ENCODE measurements around the gene CCNYL1. TPM values are rescaled to one million over a fixed set of nuclear protein-coding genes. Genes with fewer than 3 reads are reported as not detected.
"Not testable (repeated sequence)": the region's sequence is repeated elsewhere in the genome, so short reads cannot be mapped to it uniquely, and the experiment has no call there.

CCNYL1 gene
- total RNA-seq, 1 experiment from 2014 or later = 4.9 TPM

GRCh38 chr2:207734636-207735512 lies 23.4 kb downstream of the CCNYL1 start:
- DNase-seq (ENCODE audit: low spot score) = no peak

- DNase-seq (ENCODE audit: low spot score) = not testable (repeated sequence)
Measured at GRCh38 chr2:207735513-207735859, 24.0 kb downstream of the CCNYL1 start.

- no peak for DNase-seq (ENCODE audit: low spot score)
Measured at GRCh38 chr2:207743514-207743913, 32.1 kb downstream of the CCNYL1 start.

- DNase-seq (ENCODE audit: low spot score) = no peak
Measured at GRCh38 chr2:207744050-207744449, 32.6 kb downstream of the CCNYL1 start.

DNA sequence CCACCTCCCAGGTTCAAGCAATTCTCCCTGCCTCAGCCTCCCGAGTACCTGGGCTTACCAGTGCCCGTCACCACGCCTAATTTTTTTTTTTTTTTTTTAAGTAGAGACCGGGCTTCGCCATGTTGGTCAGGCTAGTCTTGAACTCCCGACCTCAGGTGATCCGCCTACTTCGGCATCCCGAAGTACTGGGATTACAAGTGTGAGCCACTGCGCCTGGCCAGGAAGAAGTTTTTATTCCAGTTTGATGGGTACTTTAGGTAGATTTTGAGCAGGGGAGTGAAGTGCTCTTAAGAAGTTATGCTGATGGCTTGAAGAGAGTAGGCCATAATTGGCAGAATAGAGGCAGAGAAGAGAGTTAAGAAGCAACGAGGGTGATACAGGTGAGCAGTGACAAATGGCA lies 33.0 kb downstream of the CCNYL1 start:
- no peak for DNase-seq (ENCODE audit: low spot score)

- peak; percentile 63 for DNase-seq (ENCODE audit: low spot score)
Measured at GRCh38 chr2:207746131-207746530, 34.7 kb downstream of the CCNYL1 start.

DNA sequence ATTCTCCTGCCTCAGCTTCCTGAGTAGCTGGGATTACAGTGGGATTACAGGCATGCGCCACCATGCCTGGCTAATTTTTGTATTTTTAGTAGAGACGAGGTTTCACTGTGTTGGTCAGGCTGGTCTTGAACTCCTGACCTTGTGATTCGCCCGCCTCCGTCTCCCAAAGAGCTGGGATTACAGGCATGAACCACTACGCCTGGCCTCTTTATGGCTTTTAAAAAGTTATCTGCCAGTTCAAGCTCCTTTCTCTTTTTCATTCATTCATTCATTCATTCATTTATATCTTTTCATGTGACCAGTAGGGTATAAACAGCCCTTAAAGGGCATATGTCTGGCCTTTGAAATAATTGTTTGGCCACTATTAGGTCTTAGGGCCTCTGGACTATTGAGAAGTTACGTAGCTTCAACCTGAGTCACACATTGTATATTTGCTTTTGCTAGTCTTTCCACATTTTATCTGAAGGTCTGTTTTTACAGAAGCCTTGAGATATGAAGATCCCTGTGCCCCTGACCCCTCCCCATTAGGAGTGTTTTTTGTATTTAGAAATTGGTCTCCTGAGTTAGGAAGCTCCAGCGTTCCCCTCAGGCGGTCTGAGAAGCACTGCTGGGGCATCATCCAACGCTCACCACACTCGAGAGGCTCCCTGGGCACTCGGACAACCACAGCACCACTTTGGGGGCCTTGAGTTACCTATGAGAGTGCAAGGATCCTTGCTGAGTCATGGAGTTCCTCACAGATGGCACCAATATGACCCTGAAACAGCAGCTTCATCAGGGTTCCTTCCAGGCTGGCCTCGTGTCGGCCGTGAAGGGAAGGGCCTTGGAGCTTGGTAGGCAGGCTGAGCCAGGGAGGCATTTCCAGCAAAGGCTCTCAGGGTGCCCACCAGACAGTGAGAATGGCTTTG lies 36.5 kb downstream of the CCNYL1 start:
- DNase-seq (ENCODE audit: low spot score) = no peak

- no peak for DNase-seq (ENCODE audit: low spot score)
Measured at GRCh38 chr2:207748993-207749392, 37.6 kb downstream of the CCNYL1 start.

- DNase-seq (ENCODE audit: low spot score) = no peak
Measured at GRCh38 chr2:207749873-207750272, 38.4 kb downstream of the CCNYL1 start.

DNA sequence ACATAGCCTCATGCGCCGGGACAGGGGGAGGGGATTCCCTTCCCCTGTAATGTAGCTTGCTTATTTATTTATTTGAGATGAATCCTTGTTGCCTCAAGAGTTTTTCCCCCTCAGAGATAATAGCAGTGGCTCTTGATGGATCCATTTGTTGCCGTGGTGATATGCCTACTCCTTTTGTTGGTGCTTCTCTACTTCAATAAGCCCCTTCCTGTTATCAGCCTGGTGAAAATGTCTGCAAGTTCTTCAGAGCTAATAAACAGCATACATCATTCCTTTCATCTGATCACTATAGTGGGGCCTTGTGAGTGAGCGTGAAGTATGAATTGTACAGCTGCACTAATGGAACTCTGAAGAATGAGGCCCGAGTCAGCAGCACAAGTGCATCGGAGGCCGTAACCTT lies 38.9 kb downstream of the CCNYL1 start:
- DNase-seq (ENCODE audit: low spot score) = no peak

DNA sequence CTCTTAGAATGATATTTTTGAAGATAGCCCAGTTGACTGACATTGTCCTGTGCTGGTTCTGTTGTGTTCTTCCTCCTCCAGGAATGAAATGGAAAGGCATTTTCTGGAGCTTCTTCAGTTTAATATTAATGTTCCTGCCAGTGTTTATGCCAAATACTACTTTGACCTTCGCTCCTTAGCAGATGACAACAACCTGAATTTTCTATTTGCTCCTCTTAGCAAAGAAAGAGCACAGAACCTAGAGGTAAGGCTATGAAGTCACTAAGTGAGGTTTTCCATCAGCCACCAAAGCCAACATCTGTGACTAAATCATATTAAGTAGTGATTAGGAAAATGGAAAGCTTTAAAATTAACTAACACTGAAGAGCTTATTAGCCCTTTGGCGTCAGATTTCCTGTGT lies 39.4 kb downstream of the CCNYL1 start:
- no peak for DNase-seq (ENCODE audit: low spot score)

- DNase-seq (ENCODE audit: low spot score) = not testable (repeated sequence)
Measured at GRCh38 chr2:207753688-207754087, 42.2 kb downstream of the CCNYL1 start.

GRCh38 chr2:207754498-207755383 lies 43.3 kb downstream of the CCNYL1 start:
- no peak for DNase-seq (ENCODE audit: low spot score)

- DNase-seq (ENCODE audit: low spot score) = no peak
Measured at GRCh38 chr2:207758025-207758424, 46.6 kb downstream of the CCNYL1 start.

DNA sequence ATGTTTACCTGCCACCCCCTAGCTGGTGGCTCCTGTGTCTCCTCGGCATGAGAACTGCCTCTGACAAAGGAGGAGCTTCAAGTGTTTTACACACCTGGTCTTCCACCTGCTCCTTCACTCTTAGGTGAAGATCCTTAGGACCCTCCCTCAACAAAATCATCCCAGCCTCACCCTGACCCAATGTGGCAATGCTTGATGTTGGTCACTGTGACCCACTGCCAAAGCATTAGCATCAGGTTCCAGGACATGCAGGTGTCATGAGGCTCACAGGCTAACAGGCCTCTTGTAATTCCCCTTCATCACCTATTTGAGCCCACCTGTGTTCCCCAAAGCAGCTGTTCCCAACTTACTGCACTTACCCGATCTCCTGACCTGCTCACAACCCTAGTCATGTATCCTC lies 48.5 kb downstream of the CCNYL1 start:
- no peak for DNase-seq (ENCODE audit: low spot score)

GRCh38 chr2:207760453-207760852 lies 49.0 kb downstream of the CCNYL1 start:
- no peak for DNase-seq (ENCODE audit: low spot score)

DNA sequence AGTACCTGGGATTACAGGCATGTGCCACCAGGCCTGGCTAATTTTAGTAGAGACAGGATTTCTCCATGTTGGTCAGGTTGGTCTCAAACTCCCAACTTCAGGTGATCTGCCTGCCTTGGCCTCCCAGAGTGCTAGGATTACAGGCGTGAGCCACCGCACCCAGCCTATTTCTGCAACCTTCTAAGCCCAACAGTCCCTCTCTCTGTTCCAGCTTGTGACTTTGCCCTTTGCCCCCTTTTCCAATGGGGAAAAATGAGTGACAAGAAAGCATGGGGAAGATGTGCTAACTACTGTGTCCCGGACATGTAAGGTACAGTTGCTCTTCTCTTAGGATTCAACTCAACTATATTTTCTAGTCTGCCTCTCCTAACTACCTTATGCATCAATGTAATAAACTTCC lies 50.0 kb downstream of the CCNYL1 start:
- not testable (repeated sequence) for DNase-seq (ENCODE audit: low spot score)

- DNase-seq (ENCODE audit: low spot score) = no peak
Measured at GRCh38 chr2:207762146-207762545, 50.7 kb downstream of the CCNYL1 start.

DNA sequence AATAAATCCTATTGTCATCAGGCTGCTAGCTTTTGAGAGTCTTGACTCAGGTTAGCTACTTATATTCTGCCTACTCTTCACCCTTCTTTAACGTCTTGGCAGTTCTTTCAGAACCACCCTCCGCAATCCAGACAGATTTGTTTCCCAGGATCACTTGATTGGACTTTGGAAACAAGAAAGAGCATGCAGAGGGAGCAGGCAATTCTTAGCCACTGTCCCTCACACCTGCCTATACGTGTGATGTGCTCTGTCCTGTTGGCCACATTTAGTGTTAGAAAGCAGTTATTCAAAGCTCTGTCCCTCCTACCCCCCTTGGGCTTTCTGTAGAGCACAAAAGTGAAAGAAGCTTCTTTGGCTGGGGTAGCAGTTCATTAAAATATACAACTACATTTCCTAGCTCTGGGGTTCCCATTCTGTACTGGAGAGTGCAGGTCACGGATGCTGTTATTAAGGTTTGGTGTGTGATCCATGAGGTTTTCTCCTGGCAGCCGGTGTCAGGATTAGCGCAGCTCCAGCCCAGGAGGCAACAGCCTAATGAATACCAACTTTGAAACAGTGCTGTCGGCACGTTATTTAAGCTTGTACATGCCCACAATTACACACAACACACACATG lies 52.0 kb downstream of the CCNYL1 start:
- no peak for DNase-seq (ENCODE audit: low spot score)

- no peak for DNase-seq (ENCODE audit: low spot score)
Measured at GRCh38 chr2:207764096-207764630, 52.7 kb downstream of the CCNYL1 start.

GRCh38 chr2:207765547-207765946 lies 54.1 kb downstream of the CCNYL1 start:
- no peak for DNase-seq (ENCODE audit: low spot score)
